MCF 10A (cell line): ENCODE data around the gene LAMB4. TPM values are rescaled to one million over a fixed set of nuclear protein-coding genes. Genes with fewer than 3 reads are reported as not detected.

ENCODE experiments used
- BruUV-seq: library from RNA; stranded (reverse); fragments of 400-500 nt; replicated peaks from 2 replicates; lab custom pipeline; 2021; lab: Mats Ljungman, UMichigan
- CTCF ChIA-PET: fragments of 300-600 bp; sonication (Branson Sonifier 250); formaldehyde crosslinking; extraction: SDS; loops from one replicate; lab custom pipeline; 2021; ENCODE audit warnings: antibody characterized with exemption, inconsistent platforms; lab: Yijun Ruan, JAX
- POLR2A ChIA-PET: fragments of 300-600, 350-650 bp; sonication (Branson Sonifier 250); formaldehyde crosslinking; extraction: SDS; loops from one replicate; lab custom pipeline; 2020; ENCODE audit warnings: antibody characterized with exemption, inconsistent platforms; lab: Yijun Ruan, JAX
- DNase-seq: peaks from one replicate; pipeline ENCODE4 v3.0.0-alpha.2; 2018; ENCODE audit not compliant: unreplicated experiment
- H3K27ac Mint-ChIP-seq: one replicate; pipeline ENCODE4 v1.8.0; 2022; ENCODE audit warnings: mild to moderate bottlenecking, low read depth, mixed read lengths; ENCODE audit not compliant: unreplicated experiment
- H3K27me3 Mint-ChIP-seq: one replicate; pipeline ENCODE4 v1.8.0; 2022; ENCODE audit warnings: mixed read lengths; ENCODE audit not compliant: insufficient read depth, unreplicated experiment
- H3K36me3 Mint-ChIP-seq: one replicate; pipeline ENCODE4 v1.8.0; 2022; ENCODE audit warnings: mild to moderate bottlenecking, moderate library complexity, mixed read lengths; ENCODE audit not compliant: insufficient read depth, unreplicated experiment
- H3K4me1 Mint-ChIP-seq: one replicate; pipeline ENCODE4 v1.8.0; 2022; ENCODE audit warnings: mixed read lengths; ENCODE audit not compliant: insufficient read depth, unreplicated experiment
- H3K4me3 Mint-ChIP-seq: one replicate; pipeline ENCODE4 v1.8.0; 2022; ENCODE audit warnings: mild to moderate bottlenecking, moderate library complexity, mixed read lengths; ENCODE audit not compliant: unreplicated experiment
- H3K9me3 Mint-ChIP-seq: one replicate; pipeline ENCODE4 v1.8.0; 2022; ENCODE audit warnings: mixed read lengths; ENCODE audit not compliant: unreplicated experiment
- CTCF ChIP-seq: fragments of 200-600 bp; IDR thresholded peaks from one replicate; pipeline ENCODE4 v1.8.0; 2022; ENCODE audit warnings: antibody characterized with exemption, mild to moderate bottlenecking; ENCODE audit not compliant: unreplicated experiment
- intact Hi-C: fragments of 100-400 bp; cut with micrococcal nuclease; formaldehyde crosslinking; loops from 2 replicates; pipeline ENCODE4 v1.14.1; 2022
- total RNA-seq: library from RNA; stranded (reverse); gene quantifications from 2 replicates; pipeline ENCODE4 v1.2.3, GENCODE V29; 2022

Gene LAMB4
- total RNA-seq, 1 experiment from 2014 or later = 0.35 TPM

- H3K9me3 Mint-ChIP-seq = no peaks in the 10 kb centered on the region
- ChIA-PET POLR2A (no interaction called here), CTCF (interaction anchor here (0.9 to 1.2 kb wide), 3 partner anchors 9 to 222 kb away, joined by 3 to 4 read pairs (median 3); no protein-coding TSS in a partner anchor)
- intact Hi-C loops = loop anchor here (5.0 kb wide), 1 partner anchor 152 kb away; no protein-coding TSS in a partner anchor
- no peak for TF ChIP-seq CTCF
- no peak overlapping the region for H3K4me3 Mint-ChIP-seq
- BruUV-seq = no TSS peak
- H3K4me1 Mint-ChIP-seq = peaks cover 8% of the 10 kb centered on the region
- H3K36me3 Mint-ChIP-seq = no peaks in the 10 kb centered on the region
- no peak for DNase-seq
- H3K27ac Mint-ChIP-seq = no peak overlapping the region
- peaks cover 10% of the 10 kb centered on the region for H3K27me3 Mint-ChIP-seq
Measured at GRCh38 chr7:108099713-108100112, 30.4 kb downstream of the LAMB4 start.

GRCh38 chr7:108097703-108098102, 32.5 kb downstream of the LAMB4 start:
- POLR2A ChIA-PET = interaction anchor here (1.2 to 1.5 kb wide), 2 partner anchors 19 to 98 kb away, joined by 4 to 5 read pairs; no protein-coding TSS in a partner anchor
- no peaks in the 10 kb centered on the region for H3K36me3 Mint-ChIP-seq
- peak; percentile 66 for DNase-seq
- TF ChIP-seq CTCF = peak; percentile 42
- no TSS peak for BruUV-seq
- no peak overlapping the region for H3K4me3 Mint-ChIP-seq
- CTCF ChIA-PET = interaction anchor here (0.9 to 1.8 kb wide), 5 partner anchors 16 to 48 kb away, joined by 3 to 4 read pairs (median 3); no protein-coding TSS in a partner anchor
- no peak overlapping the region for H3K27ac Mint-ChIP-seq
- H3K4me1 Mint-ChIP-seq = peaks cover 16% of the 10 kb centered on the region
- H3K27me3 Mint-ChIP-seq = peaks cover 10% of the 10 kb centered on the region
- no peaks in the 10 kb centered on the region for H3K9me3 Mint-ChIP-seq
- intact Hi-C loops = loop anchor here (2.0 to 5.0 kb wide), 2 partner anchors 95 to 150 kb away; partner anchors contain the start of gene LAMB1

GRCh38 chr7:108096996-108097395, 33.2 kb downstream of the LAMB4 start:
- no peaks in the 10 kb centered on the region for H3K9me3 Mint-ChIP-seq
- BruUV-seq = no TSS peak
- no peak overlapping the region for H3K4me3 Mint-ChIP-seq
- no peak overlapping the region for H3K27ac Mint-ChIP-seq
- no peaks in the 10 kb centered on the region for H3K36me3 Mint-ChIP-seq
- POLR2A ChIA-PET = interaction anchor here (0.7 to 1.5 kb wide), 3 partner anchors 18 to 1481 kb away, joined by 4 to 5 read pairs (median 5); no protein-coding TSS in a partner anchor
- intact Hi-C loops = loop anchor here (2.0 to 5.0 kb wide), 2 partner anchors 94 to 150 kb away; partner anchors contain the start of gene LAMB1
- H3K27me3 Mint-ChIP-seq = peaks cover 10% of the 10 kb centered on the region
- H3K4me1 Mint-ChIP-seq = peaks cover 16% of the 10 kb centered on the region
- TF ChIP-seq CTCF = no peak
- CTCF ChIA-PET = interaction anchor here (0.6 to 1.8 kb wide), 9 partner anchors 13 to 138 kb away, joined by 3 to 6 read pairs (median 4); no protein-coding TSS in a partner anchor
- no peak for DNase-seq

GRCh38 chr7:108094933-108095710, 35.0 kb downstream of the LAMB4 start:
- Mint-ChIP-seq H3K36me3 (no peaks in the 10 kb centered on the region), H3K4me1 (peaks cover 16% of the 10 kb centered on the region), H3K27me3 (peaks cover 10% of the 10 kb centered on the region), H3K9me3 (no peaks in the 10 kb centered on the region), H3K4me3 (no peak overlapping the region), H3K27ac (no peak overlapping the region)
- CTCF ChIA-PET = interaction anchor here (0.5 to 1.8 kb wide), 8 partner anchors 11 to 219 kb away, joined by 3 to 8 read pairs (median 4); partner anchors contain the start of gene LAMB1
- intact Hi-C loops = loop anchor here (5.0 kb wide), 1 partner anchor 148 kb away; no protein-coding TSS in a partner anchor
- no TSS peak for BruUV-seq
- peak; percentile 85 for DNase-seq
- POLR2A ChIA-PET = interaction anchor here (0.5 to 1.1 kb wide), 6 partner anchors 11 to 184 kb away, joined by 3 to 4 read pairs (median 3); no protein-coding TSS in a partner anchor
- TF ChIP-seq CTCF = no peak
